SK-N-SH (cell line): ENCODE data around the gene NAGA.

Source experiments
- EP300 ChIP-seq, 2 experiments: IDR thresholded peaks; 2 replicates each; pipeline versions ENCODE4 v1.4.0 to v1.6.1; 2012; ENCODE audit warnings: borderline replicate concordance in 1 of 2, low read depth in 1 of 2, low read length in 1 of 2
- EZH2phosphoT487 ChIP-seq: fragments of 200-600 bp; sonication (generic); IDR thresholded peaks from 2 replicates; pipeline ENCODE4 v1.6.1; 2017; ENCODE audit warnings: low read depth, mixed run types, mild to moderate bottlenecking, antibody characterized with exemption, moderate library complexity, borderline replicate concordance
- FOSL2 ChIP-seq: IDR thresholded peaks from 2 replicates; pipeline ENCODE4 v1.4.0; 2012; ENCODE audit warnings: low read depth, mild to moderate bottlenecking, moderate library complexity, borderline replicate concordance
- JUND ChIP-seq: IDR thresholded peaks from 2 replicates; pipeline ENCODE4 v1.4.0; 2012
- MAX ChIP-seq: IDR thresholded peaks from 2 replicates; pipeline ENCODE4 v1.4.0; 2012; ENCODE audit warnings: low read depth
- REST ChIP-seq: IDR thresholded peaks from 2 replicates; pipeline ENCODE4 v1.6.1; 2012; ENCODE audit warnings: mild to moderate bottlenecking, low read depth, low read length, moderate library complexity
- RXRA ChIP-seq: IDR thresholded peaks from 2 replicates; pipeline ENCODE4 v1.4.0; 2012; ENCODE audit warnings: low read depth, mild to moderate bottlenecking, borderline replicate concordance
- TCF12 ChIP-seq: IDR thresholded peaks from 2 replicates; pipeline ENCODE4 v1.4.0; 2012
- TF ChIP-seq, protein P1 (sequence below): fragments of 200-600 bp; sonication (generic); IDR thresholded peaks from 2 replicates; pipeline ENCODE4 v1.6.1; 2017; ENCODE audit warnings: antibody characterized with exemption, mild to moderate bottlenecking, moderate library complexity

DNA sequence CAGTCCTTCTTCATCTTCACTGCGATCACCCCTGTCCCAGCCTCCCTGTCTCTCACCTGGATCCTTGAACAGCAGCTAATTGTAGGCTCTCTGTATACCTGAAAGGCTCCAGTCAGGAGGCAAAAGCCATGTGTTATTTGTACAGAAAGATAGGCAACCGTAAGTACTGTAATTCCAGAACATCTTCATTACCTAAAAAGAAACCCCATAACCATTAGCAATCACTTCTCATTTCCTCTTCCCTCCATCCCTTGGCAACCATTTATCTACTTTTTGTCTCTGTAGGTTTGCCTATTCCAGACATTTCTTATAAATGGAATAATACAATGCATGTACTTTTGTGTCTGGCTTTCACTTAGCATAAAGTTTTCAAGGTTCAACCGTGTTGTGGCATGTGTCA is 17.8 kb downstream of the NAGA start:
- TF ChIP-seq JUND, result no peak
- TF ChIP-seq REST, result no peak
- no peak for TF ChIP-seq EP300 (IDR thresholded peaks at IDR 0.05; ENCODE audit: borderline replicate concordance in 1 of 2, low read depth in 1 of 2, low read length in 1 of 2)
- no peak for TF ChIP-seq RXRA
- TF ChIP-seq, protein P1, sequence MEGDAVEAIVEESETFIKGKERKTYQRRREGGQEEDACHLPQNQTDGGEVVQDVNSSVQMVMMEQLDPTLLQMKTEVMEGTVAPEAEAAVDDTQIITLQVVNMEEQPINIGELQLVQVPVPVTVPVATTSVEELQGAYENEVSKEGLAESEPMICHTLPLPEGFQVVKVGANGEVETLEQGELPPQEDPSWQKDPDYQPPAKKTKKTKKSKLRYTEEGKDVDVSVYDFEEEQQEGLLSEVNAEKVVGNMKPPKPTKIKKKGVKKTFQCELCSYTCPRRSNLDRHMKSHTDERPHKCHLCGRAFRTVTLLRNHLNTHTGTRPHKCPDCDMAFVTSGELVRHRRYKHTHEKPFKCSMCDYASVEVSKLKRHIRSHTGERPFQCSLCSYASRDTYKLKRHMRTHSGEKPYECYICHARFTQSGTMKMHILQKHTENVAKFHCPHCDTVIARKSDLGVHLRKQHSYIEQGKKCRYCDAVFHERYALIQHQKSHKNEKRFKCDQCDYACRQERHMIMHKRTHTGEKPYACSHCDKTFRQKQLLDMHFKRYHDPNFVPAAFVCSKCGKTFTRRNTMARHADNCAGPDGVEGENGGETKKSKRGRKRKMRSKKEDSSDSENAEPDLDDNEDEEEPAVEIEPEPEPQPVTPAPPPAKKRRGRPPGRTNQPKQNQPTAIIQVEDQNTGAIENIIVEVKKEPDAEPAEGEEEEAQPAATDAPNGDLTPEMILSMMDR, result no peak
- TF ChIP-seq TCF12, result no peak
- TF ChIP-seq EZH2phosphoT487, result no peak
- TF ChIP-seq FOSL2, result no peak
- TF ChIP-seq MAX, result no peak
